Heart left ventricle (tissue), 16 donors: ENCODE measurements around the gene ATRX. TPM values are rescaled to one million over a fixed set of nuclear protein-coding genes. Genes with fewer than 3 reads are reported as not detected.
"Not testable (repeated sequence)": the region's sequence is repeated elsewhere in the genome, so short reads cannot be mapped to it uniquely, and the experiment has no call there.

Experiments used
- ATAC-seq, 4 donors: fragments of 200-7000 bp; cut with Tn5 transposase; one replicate each; pipeline ENCODE4 v1.9.1; 2020 to 2022; ENCODE audit warnings: moderate library complexity in 4 of 4, mild to moderate bottlenecking in 3 of 4, moderate number of reproducible peaks in 1 of 4
- DNase-seq, 5 donors: peaks; one replicate each; pipeline ENCODE4 v3.0.0-alpha.2; 2020
- H3K27ac ChIP-seq, 12 donors: fragments of 200-600 bp; sonication (generic) in 4 of 12; one replicate each; pipeline versions ENCODE4 v1.5.0 to v1.8.0; 2016 to 2022; ENCODE audit warnings: mild to moderate bottlenecking in 2 of 12
- H3K27me3 ChIP-seq, 9 donors: fragments of 200-600 bp; sonication (generic) in 2 of 9; one replicate each; pipeline versions ENCODE4 v1.5.1 to v1.8.0; 2016 to 2022; ENCODE audit warnings: mild to moderate bottlenecking in 3 of 9
- H3K36me3 ChIP-seq, 9 donors: fragments of 200-600 bp; sonication (generic) in 2 of 9; one replicate each; pipeline versions ENCODE4 v1.5.0 to v1.8.0; 2018 to 2022; ENCODE audit warnings: mild to moderate bottlenecking in 2 of 9
- H3K4me1 ChIP-seq, 12 donors: fragments of 200-600 bp; sonication (generic) in 4 of 12; one replicate each; pipeline versions ENCODE4 v1.5.0 to v1.8.0; 2016 to 2022; ENCODE audit warnings: mild to moderate bottlenecking in 3 of 12
- H3K4me3 ChIP-seq, 12 donors: fragments of 200-600 bp; sonication (generic) in 4 of 12; one replicate each; pipeline versions ENCODE4 v1.5.0 to v1.8.0; 2017 to 2022; ENCODE audit warnings: mild to moderate bottlenecking in 9 of 12, moderate library complexity in 4 of 12
- H3K9me3 ChIP-seq, 12 donors: fragments of 200-600 bp; sonication (generic) in 4 of 12; one replicate each; pipeline versions ENCODE4 v1.5.0 to v1.8.0; 2016 to 2022; ENCODE audit warnings: mild to moderate bottlenecking in 1 of 12
- CTCF ChIP-seq, 12 donors: fragments of 200-600 bp; sonication (generic) in 4 of 12; IDR thresholded peaks; one replicate each; pipeline versions ENCODE4 v1.5.0 to v1.8.0; 2018 to 2022; ENCODE audit warnings: antibody characterized with exemption in 12 of 12, mild to moderate bottlenecking in 5 of 12
- POLR2A ChIP-seq, 2 donors: fragments of 450-650 bp; IDR thresholded peaks; one replicate each; pipeline ENCODE4 v1.6.1; 2017; ENCODE audit warnings: antibody characterized with exemption in 2 of 2, mild to moderate bottlenecking in 2 of 2, moderate library complexity in 2 of 2
- WGBS, 4 donors: extraction: QIAGEN DNeasy Blood & Tissue Kit in 2 of 4; methylation state at CpG; one replicate each; pipeline versions ENCODE4 v1.1.5 to v1.1.7; 2013 to 2018; 5-methylcytosine and 5-hydroxymethylcytosine counted together
- intact Hi-C, 10 donors: fragments of 100-400 bp; cut with DNase I; formaldehyde crosslinking; loops; one replicate each; pipeline versions ENCODE4 v1.11.1 to v1.14.2; 2022
- polyA plus RNA-seq, 2 donors: library from polyadenylated mRNA; stranded (reverse); fragments of 200-250 nt; gene quantifications; one replicate each; pipeline ENCODE4 v1.2.3, GENCODE V29; 2013
- total RNA-seq, 9 donors: library from RNA; depleted of rRNA in 2 of 9; stranded (reverse); fragments of >200 nt in 2 of 9; fragmentation: NEBNext Ultra II Directional in 3 of 9; extraction: Animal tissue kit (Norgen Biotek cat#: 25700) in 3 of 9; gene quantifications; one replicate each; pipeline versions ENCODE4 v1.1.0 to v1.2.4, GENCODE V29; 2016 to 2023
- donor health status: ischemic (EF 13 %, LVEDD 7.1; RV severe dilation, severe dysfunction).
- donor health status: healthy with polysubstance abuse.
- donor health status: DM: no; HTN: yes; CAD: no.
- donor health status: DM: no; HTN: no; CAD: no.
- donor health status: ischemic (EF 25% LVEDD 6.9; RV normal size, moderate dysfunction).
- donor health status: ischemic (EF 25% LVEDD 5.7; RV mildly dilated, moderate dysfunction).
- donor health status: healthy.
- donor health status: DM: yes; HTN: yes; CAD: no.
- donor health status: ischemic (EF 35%, LVEDD 5.7; RV mildly dilated, moderate dysfunction).
- donor health status: nonischemic (EF 11% LVEDD 7.7; RV severe dilation, severe dysfunction).
- donor health status: DM: yes; HTN: yes; CAD: no.
- donor health status: PGD.
- donor health status: ischemic (EF 29% LVEDD 5.4; RV normal size, mild dysfunction).
- donor health status: nonischemic (EF 23%, LVEDD 6.1; RV moderate dilation, normal function).

Gene ATRX
- total and polyA plus RNA-seq, 11 donors: 24.6 to 102 (median 83.8) TPM

GRCh38 chrX:77733342-77733741, 52.7 kb downstream of the ATRX start:
- Histone ChIP-seq H3K4me3 (no peak overlapping the region), H3K4me1 (no peaks in the 10 kb centered on the region), H3K36me3 (no peaks in the 10 kb centered on the region), H3K27ac (no peak overlapping the region), H3K27me3 (no peaks in the 10 kb centered on the region), H3K9me3 (peaks cover 0 to 9% (median 0%) of the 10 kb centered on the region in 12 donors)
- no peak for ATAC-seq
- intact Hi-C loops: no loop called here
- TF ChIP-seq CTCF (IDR thresholded peaks at IDR 0.05) (no peak), POLR2A (IDR thresholded peaks at IDR 0.05) (no peak)
- DNase-seq: no peak
- WGBS, 4 donors: 67 to 81% (median 73%) methylated on average over 3 of the region's 3 CpGs

- no peak for TF ChIP-seq CTCF (IDR thresholded peaks at IDR 0.05)
- no peak for TF ChIP-seq POLR2A (IDR thresholded peaks at IDR 0.05)
- no peak overlapping the region for H3K4me3 ChIP-seq
- no peaks in the 10 kb centered on the region for H3K4me1 ChIP-seq
- WGBS, 4 donors: 76 to 86% (median 81%) methylated on average over 6 to 7 of the region's 7 CpGs
- H3K36me3 ChIP-seq: no peaks in the 10 kb centered on the region
- no peaks in the 10 kb centered on the region for H3K27me3 ChIP-seq
- intact Hi-C loops: no loop called here
- no peak for DNase-seq
- no peak overlapping the region for H3K27ac ChIP-seq
- peak in 2 of 4 donors; percentile 28 to 48 for ATAC-seq
- H3K9me3 ChIP-seq: peaks cover 0 to 9% (median 0%) of the 10 kb centered on the region in 12 donors
Measured at GRCh38 chrX:77731821-77732419, 54.1 kb downstream of the ATRX start.

GRCh38 chrX:77726095-77726494, 59.9 kb downstream of the ATRX start:
- WGBS, 4 donors: 84 to 98% (median 96%) methylated on average over 3 of the region's 3 CpGs
- ATAC-seq, H3K4me1 ChIP-seq, H3K27ac ChIP-seq, H3K4me3 ChIP-seq, H3K27me3 ChIP-seq, DNase-seq, intact Hi-C loops, H3K36me3 ChIP-seq, H3K9me3 ChIP-seq: not testable (repeated sequence)

- ATAC-seq: peak in 1 of 4 donors; percentile 14
- Histone ChIP-seq H3K36me3 (no peaks in the 10 kb centered on the region), H3K4me1 (no peaks in the 10 kb centered on the region), H3K9me3 (peaks cover 0 to 7% (median 0%) of the 10 kb centered on the region in 12 donors), H3K4me3 (no peak overlapping the region), H3K27ac (no peak overlapping the region), H3K27me3 (no peaks in the 10 kb centered on the region)
- TF ChIP-seq CTCF (IDR thresholded peaks at IDR 0.05): no peak
- no peak for TF ChIP-seq POLR2A (IDR thresholded peaks at IDR 0.05)
- WGBS, 4 donors: 68 to 75% (median 71%) methylated on average over 4 of the region's 4 CpGs
- DNase-seq: no peak
- intact Hi-C loops: no loop called here
Measured at GRCh38 chrX:77723681-77724080, 62.3 kb downstream of the ATRX start.

GRCh38 chrX:77719388-77719787, 66.6 kb downstream of the ATRX start:
- no peaks in the 10 kb centered on the region for H3K27me3 ChIP-seq
- intact Hi-C loops: no loop called here
- peaks cover 0 to 22% (median 7%) of the 10 kb centered on the region in 9 donors for H3K36me3 ChIP-seq
- DNase-seq (no peak), ATAC-seq (no peak)
- TF ChIP-seq POLR2A (IDR thresholded peaks at IDR 0.05) (no peak), CTCF (IDR thresholded peaks at IDR 0.05) (no peak)
- no peak overlapping the region for H3K27ac ChIP-seq
- no peak overlapping the region for H3K4me3 ChIP-seq
- H3K4me1 ChIP-seq: no peaks in the 10 kb centered on the region
- WGBS, 4 donors: 86 to 97% (median 90%) methylated on average over 4 of the region's 4 CpGs
- peaks cover 0 to 7% (median 0%) of the 10 kb centered on the region in 12 donors for H3K9me3 ChIP-seq
